ELR (cell line): Measurements from ENCODE around the gene TOM1L2.
A peak's percentile ranks its signal among the peaks of the same experiment; 100 is the strongest.

Experiments used
- DNase-seq: peaks from one replicate; pipeline ENCODE4 v3.0.0-alpha.2; 2015; ENCODE audit warnings: low read depth

The TOM1L2 gene

DNA sequence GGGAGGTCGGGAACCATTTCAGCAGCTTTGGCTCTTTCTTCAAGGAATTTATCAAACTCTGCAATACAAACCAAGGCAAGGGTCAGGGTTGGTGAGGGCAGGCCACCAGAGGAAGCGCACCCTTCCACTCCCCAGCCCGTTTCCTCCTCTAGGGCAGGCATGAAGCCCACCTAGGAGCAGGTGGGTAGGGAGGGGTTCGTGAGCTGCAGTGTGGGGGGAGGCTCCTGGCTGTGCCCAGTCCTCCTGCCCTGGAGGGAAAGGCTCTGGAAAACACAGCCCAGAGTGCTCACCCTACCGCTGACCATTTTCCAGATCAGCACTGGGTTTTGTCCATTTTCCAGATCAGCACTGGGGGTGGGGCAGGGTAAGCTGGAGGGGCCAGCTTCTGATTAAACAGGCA, 124.5 kb downstream of the TOM1L2 start:
- no peak for DNase-seq

DNA sequence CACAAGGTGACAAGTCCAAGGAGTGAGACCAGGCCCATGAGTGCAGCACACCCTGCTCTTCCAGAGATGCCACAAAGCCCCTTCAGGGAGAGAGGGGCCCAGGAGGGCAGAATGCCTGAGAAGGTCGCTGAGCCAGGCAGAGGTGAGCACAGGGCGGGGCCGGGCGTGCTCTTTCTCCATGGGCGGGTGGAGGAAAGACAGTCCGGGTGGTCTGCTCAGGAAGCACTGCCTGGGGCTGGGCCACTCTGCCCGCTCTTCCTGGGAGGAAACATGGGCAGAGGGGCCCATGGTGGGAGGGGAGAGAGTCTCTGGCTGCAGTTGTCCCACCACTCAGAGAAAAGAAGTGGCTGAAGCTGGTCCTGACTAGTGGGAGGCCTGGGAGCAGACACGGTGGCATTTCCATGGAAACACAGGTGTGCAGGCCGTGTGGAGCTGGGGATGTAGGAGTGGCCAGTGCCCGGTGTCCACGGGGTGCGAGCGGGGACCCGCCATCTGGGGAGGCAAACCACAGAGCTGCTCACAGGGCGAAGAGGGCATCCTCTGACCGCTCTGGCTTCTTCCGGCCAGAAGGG, 125.0 kb downstream of the TOM1L2 start:
- DNase-seq, result no peak

DNA sequence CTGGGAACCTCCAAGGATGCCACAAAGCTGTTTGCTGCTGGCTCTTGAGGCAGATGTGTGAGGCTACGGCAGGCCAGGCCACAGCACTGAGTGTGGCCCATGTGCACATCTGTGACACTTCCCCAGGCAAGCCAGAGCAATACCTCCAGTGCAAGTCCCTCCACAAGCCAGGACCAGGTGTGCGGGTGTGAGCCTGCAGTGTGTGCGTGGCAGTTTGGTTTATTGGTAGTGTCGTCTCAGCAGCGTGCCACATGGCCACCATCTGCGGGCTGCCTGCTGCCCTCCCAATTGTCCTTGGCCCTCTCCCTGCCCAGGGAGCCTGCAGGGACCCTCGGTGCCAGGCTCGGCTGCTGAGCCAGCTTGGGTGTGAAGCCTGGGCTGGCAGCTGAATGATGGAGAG, 125.6 kb downstream of the TOM1L2 start:
- DNase-seq, result no peak

DNA sequence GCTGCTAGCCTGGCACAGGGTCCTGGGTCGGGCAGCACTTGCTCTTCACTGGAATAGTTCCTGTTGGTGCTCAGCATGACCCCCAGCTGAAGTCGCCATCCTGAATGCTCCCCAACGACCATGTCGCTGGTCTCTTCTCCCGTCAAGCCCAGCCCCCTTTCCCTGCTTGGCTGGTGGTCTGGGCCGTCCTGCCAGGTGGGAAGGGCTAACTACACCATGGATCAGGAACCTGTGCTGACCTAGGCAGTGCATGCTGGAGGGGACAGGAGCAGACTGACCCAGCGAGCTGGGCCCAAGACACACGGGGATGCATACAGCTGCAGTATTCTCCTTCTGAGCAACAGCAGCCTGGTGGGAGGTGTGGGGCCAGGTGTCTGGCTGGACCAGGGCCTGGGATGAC, 126.2 kb downstream of the TOM1L2 start:
- DNase-seq, result no peak

DNA sequence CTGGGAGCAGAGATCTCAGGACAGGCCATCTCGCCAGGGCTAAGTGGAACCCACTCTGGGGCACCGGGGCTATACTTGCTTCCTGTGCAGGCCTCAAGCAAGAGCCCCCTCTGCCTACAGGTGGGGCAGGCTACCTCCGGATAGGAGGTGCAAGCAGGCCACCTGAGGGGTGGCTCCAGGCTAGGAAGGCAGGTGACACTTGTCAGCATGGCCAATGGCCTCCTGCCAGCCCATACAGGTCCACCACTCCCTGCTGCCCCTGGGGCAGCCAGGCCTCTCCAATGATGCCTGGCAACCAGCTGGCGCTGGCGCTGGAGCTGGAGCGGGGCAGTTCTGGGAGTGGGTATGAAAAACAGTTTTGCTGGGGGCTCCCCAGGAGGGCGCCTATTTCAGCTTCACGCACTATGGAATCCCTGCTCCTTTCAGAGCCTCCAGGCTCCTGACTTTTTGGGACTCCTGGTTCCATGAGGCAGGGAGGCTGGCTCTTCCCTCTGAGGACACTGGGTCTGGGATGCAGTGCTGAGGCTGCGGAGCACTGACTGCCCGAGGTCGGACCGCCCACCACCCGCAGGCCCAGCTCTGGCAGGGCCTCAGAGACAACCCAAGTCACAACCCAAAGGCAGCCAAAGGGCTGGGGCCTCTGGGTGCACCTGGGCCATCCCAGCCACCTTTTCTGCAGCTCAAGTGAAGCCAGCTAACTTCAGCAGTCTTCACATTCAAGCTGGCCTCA, 127.0 kb downstream of the TOM1L2 start:
- no peak for DNase-seq

DNA sequence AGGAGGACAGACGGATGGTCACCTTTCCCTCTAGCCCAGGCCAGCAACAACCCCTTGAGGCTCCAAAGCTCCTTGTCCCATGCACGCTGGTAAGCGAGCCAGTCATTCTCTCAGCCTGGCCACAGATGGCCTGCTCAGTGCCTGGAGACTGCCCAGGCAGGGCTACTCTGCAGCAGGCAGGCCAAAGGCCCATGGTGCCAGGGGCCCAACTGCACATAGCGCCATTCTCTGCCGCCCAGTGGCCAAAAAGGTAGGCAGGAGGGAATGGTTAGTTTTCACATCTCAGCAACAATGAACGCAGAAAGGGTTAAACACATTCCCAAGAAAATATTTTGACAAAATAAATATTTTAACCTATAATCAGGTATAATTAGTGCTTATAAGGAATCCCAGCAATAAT, 127.7 kb downstream of the TOM1L2 start:
- DNase-seq, result no peak

DNA sequence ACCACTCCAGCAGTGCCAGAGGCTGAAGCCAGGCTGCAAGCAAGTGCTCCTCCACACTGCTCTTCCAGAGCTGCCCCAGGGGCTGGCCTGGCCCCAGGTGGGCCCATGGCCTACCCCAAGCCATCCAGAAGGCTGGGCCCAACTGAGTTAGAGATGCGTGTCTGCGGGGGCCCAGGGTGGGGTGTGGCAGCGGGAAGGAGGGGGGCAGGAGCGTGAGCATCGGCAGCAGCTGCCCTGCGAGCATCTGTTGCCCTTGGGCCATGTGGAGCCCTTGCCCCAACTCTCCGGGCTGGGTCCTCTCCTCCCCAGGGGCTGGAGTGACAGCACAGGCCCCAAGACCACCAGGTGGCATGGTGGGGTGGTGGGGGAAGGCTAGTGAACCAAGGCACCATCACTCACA, 128.1 kb downstream of the TOM1L2 start:
- DNase-seq, result no peak

DNA sequence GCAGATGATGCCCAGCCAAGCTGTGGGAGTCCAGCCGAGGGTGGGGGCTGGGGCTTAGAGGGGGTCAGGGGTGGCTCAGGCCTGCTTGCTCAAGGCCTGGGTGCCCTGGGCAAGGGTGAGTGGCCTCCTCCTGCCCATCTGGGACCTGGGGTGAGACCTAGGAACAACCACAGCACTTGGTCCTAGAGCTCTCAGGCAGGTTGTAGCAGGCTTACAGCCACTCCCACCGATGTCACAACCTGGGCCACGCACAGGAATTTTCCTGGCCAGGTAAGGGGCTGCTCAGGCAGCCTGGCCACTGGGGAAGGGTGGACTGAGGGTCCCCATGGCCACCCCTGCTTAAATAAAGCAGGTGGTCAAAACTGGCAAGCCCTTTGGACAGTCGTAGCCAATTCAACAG, 129.1 kb downstream of the TOM1L2 start:
- no peak for DNase-seq

DNA sequence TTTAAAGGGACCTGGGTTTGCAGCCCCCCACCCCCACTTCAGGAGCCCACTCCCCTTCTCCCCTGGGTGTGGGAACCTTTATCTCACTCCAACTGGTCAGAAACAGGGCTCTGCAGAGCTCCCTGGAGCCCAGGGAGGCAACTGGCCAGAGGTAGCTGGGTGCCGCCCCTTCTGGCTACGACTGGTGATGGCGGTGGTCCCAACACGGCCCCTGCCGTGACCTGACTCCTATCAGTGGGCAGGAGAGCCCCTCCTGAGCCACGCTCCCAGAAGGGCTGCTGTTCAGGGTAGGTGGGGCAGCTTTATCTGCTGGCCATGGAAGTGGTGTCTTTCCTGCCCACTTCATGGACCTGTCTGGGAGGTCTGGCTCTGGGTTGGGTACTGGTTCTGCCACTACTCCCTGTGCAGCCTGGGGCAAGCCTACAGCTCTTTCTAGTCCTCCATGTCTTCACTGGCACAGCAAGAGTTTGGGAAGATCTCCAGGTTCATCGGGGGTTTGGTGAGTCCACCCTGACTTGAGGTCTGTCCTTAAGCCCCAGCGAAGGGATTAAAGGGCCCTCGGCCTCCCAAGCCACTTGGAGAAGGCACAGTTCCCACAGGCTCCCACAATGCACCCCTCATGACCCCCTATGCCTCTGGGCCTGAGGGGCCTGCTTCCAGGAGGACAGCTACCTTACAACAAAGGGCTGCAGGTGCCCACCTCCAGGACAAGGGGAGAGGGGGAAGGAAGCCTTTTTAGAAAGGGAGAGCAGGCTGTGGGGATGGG, 129.9 kb downstream of the TOM1L2 start:
- DNase-seq, result no peak

DNA sequence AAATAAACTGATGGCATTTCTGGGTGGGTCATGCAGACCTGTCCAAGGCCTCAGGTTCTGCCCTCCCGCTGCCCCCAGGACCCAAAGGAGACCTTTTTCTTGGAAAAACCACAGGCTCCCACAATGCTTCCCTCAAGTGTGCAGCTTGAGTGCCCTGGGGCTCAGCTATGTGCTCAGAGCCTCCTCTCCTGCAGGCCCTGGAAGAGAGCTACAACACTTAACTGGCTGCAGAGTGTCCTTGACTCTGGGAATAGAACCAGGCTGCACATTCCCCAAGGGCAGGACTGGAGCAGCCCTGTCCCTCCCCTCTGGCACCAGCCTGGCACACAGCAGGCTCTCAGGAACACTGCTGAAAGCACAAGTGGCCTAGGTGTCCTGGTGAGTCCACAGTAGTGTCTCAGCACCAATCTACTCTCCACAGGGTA, 130.6 kb downstream of the TOM1L2 start:
- no peak for DNase-seq

DNA sequence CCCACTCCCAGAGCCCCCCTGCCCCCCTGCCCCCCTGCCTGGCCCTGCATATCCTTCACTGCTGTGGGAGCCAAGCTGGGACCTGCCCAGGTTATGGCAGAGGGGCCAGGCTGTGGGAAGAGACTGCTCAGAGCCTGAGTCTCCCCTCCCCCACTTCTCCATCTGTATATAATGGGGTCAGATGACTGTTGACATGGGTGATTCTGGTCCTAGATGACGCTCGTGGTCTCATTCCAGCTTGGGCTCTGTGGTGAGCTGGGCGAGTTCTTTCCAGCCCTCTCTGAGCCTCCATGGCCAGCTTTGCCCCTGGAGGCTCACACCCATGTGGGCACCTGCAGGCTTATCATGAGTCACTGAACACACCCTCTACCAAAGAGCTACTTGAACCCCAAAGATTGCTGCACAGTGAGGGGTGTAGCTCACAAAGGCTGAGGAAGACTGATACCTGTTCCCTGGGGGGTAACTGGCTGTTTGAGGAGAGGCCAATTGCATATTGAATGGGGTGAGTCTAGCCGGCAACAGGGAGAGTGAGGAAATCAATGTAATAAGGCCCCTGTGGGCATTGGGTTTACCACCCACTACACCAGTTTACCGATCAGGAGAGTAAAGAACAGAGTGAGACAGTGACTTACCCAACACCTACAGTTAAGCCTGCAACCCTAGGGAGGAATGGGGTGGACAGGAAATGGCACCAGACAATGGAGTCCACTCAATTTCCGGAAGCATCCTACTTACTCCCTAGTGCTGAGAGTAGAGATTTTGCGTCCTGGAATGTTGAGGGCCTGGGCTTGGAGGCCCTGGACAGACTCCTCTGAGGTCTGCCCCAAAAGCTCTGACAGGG, 131.2 kb downstream of the TOM1L2 start:
- peak; percentile 46 for DNase-seq

DNA sequence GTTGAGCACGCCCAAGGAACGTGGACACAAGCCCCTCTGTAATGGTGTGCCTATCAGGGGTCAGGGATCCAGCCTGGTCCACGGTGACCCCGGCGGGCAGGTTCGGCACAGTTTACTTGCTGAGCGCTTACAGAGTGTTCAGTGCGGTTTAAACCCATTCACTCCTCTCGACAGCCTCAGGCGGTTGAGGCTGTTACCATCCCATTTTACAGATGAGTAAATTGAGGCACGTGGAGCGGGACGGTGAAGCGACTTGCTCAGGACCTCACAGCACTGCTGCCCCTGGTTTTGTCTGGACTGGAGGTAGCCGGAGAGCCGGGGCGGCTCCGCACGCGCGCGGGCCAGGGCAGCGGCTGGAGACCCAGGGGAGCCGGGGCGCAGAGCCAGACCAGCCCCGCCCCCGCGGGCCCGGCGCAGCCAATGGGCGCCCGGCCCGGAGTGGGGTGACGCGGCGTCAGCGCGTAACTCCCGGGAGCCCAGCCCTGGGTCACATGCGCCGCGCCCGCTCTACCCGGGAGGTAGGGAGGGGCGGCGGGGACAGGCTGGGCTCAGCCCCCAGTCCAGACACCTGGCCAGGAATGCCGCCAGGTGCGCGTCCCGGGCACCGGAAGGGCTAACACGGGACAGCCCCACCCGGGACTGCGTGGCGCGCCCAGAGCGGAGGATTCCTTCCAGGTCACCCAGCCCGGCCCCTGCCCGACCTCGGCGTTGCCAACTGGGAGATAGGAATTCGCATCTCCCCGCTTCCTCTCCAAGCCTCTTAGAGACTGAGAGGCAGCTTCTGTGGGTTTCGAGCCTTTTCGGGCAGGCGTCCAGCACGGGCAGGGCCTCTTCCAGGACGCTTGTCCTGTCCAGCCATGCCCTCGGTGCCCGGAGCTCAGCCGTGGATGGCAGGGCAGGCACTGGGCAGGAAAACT, 132.2 kb downstream of the TOM1L2 start:
- DNase-seq, result peak; percentile 91

DNA sequence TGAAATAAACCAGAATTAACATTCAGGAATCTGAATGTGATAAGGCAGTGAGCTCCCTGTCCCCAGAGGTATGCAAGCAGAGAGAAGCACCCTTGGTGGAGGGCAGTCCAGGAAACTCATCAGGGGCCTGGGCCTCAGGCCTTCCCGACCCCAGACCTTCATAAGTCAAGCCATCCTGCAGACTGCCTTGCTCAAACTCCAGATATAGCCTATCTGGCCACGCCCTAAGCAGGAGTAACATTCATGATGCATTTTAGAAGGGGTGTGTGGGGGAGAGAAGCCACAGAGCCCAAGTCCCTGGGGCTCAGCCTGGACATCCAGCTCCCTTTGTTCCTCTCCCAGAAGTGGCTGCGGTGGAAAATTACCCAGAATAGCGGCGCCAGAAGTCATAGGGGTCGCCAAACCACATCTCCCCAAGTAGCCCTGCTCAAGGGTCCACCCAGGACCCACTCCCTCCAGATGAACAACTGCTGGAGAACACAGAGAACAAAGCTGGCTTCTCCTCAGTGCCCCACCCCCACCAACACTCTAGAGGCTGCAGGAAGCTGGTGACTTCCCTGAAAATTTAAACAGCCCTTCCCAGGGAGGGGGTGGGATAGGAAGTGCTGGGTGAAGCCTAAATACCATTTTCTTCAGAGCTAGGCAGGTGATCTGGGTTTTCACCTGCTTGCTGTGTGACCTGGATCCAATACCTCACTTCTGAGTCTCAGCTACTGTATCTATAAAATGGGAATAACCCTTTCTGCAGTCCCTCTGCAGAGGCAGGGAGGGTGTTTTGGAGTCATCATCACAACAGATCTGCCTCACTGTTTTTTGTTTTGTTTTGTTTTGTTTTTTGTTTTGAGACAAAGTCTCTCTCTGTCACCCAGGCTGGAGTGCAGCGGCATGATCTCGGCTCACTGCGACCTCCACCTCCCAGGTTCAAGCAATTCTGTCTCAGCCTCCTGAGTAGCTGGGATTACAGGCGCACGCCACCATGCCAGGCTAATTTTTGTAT, 133.9 kb downstream of the TOM1L2 start:
- peak; percentile 41 for DNase-seq

DNA sequence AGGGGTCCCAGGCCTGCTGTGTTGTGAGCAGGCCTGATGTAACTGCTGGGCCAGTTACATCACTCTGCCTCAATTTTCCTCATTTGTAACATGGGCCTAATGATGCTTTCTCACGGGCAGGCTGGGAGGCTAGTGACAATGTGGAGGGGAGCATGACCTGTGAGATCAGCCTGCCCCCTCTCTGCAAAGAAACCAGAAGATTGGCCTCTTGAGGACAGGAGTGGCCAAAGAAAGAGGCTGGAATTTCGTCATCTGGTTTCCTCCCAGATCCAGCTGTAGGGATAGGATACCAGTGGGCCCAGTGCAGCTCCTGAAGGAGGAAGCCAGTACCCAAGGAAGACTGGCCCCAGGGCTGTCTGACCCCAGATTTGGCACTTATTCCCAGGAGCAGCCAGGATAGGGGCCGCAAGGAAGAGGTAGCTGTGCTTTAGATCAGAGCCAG, 134.8 kb downstream of the TOM1L2 start:
- DNase-seq, result peak; percentile 74

DNA sequence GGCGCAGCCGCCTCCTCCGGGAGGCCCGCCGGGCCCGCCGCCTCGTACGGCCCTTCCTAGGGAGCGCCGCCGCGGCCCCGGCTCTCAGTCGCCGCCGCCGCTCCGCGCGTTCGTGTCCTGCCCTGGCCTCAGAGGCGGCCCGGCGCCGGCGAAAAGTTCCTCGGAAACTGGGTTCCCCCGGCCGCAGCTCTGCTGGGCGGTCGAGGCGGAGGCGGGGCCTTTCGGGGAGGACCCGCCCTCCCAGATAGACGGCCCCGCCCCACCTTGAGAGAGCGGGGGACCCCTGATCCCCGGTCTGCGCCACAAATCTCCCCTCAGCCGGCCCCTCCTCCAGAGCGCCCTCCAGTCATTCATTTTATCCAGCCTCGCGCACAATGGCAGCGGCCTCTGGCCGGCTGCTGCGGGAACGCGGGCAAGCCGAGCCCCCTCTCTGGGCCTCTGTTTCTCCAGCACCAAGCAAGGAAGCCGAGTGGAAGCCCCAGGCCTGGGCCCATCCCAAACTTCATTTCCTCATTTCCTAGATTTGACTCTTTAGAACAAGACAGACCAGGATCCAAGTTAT, 135.3 kb downstream of the TOM1L2 start, which contains the start of gene SREBF1:
SREBF1 (minus strand) TSS at position 169 of the 562 bp plus-strand sequence. CDS start 169 bp downstream, outside the sequence.
- DNase-seq, result peak; percentile 73

DNA sequence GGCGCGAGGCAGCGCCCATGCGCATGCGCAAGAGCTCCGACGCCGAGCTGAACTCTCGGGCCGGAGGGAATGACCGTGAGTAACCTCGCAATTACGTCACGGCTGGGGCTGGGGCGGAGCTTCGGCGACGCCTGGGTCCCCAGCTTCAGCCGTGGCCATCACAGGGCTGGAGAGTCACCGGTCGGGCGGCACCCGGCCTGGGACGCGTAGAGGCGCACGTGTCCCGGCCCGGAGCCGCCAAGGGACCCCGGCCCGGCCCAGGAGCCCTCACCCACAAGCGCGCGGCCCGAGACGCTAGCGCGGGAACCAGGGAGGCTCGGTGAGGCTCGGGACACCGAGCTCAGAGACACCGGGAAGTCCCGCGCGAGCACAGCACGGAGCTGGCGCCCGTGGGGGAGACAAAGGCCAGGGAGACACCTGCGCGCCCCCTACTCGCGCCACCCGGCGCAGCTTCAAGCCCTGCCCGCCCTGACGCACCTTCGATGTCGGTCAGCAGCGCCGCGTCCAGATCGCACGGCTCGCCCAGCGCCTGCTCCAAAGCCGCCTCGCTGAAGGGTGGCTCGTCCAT, 135.9 kb downstream of the TOM1L2 start:
- peak; percentile 97 for DNase-seq

DNA sequence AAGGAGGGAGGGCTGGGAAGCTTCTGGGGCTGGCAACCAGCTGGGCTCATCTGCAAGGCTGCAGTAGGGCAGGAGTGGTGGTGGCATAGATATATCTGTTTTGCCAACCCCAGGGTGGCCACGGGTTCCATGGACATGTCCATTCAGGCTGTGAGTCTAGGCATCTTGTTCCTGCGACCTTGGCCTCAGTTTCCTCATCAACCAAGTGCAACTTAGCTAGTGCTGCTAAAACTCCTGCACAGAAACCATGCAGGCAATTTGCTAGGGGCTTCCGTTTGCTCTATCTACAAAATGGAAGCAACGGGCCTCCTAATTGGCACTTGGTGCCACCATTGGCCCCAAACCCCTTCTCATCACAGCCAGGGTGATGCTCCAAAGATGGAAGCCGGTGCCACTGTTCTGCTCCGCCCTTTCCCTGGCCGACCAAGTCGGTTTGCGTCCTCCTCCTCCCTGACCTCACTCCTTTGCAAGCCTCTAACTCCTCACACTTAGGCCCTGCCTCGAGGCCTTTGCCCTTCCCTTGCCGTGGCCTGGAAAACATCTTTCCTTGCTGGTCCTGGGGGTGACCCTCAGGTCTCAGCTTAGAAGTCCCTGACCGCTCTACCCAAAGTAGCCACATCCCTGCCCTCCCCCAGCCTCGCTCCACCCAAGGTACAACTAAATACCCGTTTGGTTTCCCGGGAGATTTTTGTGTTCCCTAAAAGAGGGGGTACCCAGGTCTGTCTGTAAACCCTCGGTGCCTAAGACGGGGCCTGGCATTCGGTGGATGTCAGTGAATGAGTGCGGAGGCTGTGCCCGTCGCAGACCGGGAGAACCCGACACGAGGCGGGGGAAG, 136.6 kb downstream of the TOM1L2 start:
- peak; percentile 26 for DNase-seq

DNA sequence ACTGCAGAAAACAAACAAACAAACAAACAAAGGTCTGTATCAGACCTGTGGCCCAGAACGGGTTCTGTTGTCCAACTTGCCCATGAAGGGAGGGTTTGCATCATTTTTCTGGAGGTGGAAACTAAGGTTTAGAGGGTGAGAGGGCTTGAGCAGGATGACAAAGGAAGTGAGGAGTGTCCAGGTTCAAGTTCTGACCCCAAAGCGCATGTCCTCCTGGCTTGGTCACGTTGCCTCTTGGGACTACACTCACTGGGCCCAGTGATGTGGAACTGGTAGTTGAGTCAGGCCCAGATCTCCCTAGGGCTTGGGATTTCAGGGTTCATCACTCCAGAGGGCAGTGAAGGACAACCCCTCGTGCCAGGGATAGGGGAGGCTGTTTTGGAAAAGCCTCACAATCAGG, 137.2 kb downstream of the TOM1L2 start:
- no peak for DNase-seq
